NCI-H1694 treated with DMSO at 0.1 percent for 48 hours (cell line): ENCODE results near the gene RAET1G.
"Not testable (repeated sequence)": the region's sequence is repeated elsewhere in the genome, so short reads cannot be mapped to it uniquely, and the experiment has no call there.

Source experiments
- DNase-seq: peaks from one replicate; lab custom pipeline; 2025; lab: John Stamatoyannopoulos, UW

The RAET1G gene

DNA sequence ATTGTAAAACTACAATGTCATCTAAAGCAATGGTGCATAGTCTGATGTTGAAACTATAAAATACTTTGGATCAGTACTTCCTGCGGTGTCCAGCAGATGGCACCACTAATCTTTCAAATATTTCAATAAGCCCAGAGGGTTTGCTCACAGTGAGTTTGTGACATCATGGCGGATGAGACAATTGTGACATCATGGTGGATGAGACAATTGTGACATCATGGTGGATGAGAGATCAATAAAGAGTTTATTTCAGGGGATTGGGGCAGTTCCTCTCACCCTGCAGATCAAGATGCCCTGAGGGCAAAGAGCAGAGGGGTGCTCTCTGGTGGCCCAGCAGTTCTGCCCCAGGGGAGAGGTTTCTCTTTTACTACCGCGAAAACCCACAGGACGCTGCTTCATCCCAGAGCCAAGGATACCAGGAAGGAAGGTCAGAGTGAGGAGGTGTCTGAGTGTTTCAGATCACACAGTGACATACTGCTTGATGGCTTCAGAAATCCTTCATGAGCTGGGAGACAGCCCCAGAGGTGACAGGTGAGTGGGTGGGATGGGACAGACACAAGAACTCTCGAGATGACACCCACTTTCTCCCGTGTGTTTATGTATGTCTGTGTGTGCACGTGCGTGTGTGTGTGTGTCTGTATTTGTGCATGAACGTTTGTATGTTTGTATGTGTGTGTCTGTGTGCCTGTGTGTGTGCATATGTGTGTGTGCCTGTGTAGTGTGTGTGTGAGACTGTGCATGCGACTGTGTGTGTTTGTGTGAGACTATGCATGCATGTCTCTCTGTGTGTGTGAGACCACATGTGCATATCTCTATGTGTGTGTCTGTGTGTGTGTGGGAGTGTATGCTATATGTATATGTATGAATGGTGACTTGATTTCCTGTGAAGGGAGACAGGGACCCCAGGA lies 11.6 kb upstream of the RAET1G start:
- peak; percentile 30 for DNase-seq

DNA sequence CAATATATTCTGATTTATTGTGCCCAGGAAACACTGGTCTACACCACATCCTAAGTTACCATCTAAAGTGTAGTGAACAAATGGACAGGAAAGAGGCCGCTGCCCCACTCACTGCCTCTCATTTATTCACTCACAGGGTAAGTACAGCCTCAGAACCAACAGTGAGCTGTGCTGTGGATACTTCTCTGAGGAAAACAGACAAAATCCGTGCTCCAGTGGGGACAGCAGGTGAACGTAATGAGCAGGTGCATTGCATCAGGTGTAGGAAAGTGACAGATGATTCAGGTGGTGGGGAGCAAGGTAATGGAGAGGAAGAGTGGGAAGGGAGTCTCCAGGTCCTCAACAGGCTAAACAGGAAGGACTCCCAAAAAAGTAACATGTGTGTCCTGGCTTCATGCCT lies 10.5 kb upstream of the RAET1G start:
- DNase-seq = no peak

DNA sequence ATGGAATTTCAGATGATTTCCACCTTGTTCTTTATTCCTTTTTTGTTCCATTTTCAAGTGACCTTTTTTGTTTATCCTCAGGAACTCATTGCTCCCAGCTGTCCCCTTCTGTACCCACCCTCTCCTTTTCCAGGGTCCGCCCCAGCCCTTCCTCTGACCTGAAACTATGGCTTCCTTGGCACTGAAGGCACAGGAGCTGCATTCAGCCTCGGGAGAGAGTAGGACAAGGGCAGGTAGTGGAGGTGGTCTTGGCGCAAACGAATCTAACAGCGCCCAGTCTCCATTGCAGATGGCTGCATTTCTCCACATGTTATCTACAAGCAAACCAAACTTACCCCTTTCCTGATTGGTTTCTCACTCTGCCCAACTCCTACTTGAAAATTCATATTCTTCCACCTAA lies 10.1 kb upstream of the RAET1G start:
- DNase-seq = no peak

DNA sequence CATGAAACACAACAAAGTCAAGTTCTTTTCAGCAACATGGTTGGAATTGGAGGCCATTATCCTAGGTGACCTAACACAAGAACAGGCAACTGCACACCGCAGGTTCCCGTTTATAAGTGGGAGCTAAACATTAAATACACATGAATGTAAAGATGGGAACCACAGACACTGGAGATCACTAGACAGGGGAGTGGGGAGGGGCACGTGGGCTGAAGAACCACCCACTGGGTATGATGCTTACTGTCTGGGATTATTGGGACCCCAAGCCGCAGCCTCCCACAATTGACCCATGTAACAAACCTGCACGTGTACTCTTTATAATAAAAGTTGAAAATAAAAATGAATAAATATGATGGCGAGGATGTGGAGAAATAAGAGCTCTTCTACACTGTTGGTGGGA lies 8.6 kb upstream of the RAET1G start:
- no peak for DNase-seq

DNA sequence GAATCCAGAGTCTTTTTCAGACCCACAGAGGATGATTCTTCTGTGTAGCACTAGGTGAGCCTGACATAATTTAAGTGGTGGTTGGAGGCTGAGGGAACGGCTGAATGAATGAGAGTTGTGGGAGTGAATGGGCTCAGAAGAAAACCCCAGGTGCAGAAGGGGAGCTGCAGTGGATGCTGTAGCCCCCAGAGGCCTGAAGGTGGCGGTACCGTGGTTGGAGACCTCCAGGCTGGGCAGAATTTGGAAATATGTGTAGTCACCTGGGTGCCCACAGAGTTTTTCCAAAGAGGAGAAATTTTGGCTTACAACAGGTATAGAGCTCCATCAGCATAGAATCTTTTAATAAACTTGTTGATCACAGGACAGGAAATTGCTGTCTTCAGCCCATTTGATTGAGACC lies 6.5 kb upstream of the RAET1G start:
- no peak for DNase-seq

DNA sequence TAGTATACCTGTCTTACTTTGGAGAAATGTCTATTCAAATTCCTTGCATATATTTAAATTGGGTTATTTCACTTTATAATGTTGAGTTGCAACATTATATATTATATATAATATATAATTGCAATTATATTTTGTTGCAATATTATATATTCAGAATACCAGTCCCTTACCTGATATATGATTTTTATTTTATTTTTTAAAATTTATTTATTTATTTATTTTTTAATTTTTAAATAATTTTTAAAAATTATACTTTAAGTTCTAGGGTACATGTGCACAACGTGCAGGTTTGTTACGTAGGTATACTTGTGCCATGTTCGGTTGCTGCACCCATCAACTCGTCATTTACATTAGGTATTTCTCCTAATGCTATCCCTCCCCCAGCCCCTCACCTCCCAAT lies 4.1 kb upstream of the RAET1G start:
- not testable (repeated sequence) for DNase-seq

DNA sequence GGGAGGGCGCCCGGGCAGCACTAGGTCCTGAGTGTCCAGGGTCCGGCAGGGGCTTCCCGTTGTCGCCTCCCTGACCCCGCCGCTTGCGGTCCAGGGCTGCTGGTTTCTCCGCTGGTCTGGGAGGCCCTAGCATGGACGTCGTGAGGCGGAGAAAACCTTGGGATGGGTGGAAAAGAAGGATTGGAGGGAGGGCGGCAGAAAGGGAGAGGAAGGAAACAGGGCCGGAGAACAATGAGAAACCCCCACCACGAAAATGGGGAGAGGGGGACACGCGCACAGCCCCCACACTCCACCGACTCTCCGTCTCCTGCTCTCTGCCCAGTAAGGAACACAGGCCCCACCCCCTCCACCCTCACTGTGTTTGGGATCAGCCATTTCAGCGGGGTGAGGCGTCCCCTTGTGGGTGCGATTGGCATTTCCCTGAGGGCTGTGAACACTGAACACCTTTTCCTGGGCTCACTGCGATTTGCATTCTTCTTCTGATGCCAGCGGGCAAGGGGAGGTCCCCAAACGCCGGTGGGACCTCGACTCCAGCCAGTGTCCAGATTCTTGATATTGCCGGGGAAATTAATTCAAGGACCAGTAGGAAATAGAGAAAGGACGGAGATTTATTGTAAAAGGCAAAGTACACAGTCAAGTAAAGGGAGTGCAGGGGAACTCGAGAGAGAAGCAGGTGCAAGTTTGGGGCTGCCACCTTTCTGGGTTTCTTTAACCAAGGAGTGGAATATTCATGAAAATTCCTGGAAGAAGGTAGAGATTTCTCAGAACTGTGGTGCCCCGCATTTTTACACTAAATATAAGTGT lies 3.3 kb upstream of the RAET1G start:
- DNase-seq = peak; percentile 50

DNA sequence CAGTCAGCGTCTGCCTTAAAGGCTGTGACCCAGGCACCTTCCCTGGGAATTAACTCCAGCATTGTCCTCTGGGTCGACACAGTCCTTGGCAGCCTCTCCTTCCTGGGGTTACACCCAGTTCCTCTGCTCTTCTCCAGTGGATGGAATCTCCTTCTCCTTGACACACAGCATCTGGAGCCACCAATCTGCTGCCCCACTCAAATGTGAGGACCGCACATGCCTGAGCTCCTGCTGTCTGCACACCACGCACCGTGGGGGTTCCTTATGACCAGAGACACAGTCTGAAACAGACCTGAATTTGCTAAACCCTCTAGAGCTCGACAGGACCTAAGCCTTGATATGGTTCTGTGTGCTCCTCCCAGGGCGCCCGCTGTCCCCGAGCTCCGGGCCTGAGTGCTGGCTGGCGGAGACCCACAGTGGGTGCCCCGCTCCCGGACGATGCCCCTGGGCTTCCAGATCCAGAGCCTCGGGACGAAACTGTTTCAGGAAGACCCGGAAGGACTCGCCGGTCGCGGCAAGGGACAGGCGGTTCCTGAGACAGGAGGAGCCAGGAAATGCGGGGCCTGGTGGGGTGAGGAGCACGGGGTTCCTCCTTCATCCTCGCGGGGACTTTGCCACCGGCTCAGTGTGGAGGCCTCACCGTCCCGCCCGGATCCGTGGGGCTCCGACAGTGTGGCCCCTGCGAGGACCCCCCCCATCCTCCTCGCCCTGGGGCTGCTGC lies 2.5 kb upstream of the RAET1G start:
- DNase-seq = no peak

DNA sequence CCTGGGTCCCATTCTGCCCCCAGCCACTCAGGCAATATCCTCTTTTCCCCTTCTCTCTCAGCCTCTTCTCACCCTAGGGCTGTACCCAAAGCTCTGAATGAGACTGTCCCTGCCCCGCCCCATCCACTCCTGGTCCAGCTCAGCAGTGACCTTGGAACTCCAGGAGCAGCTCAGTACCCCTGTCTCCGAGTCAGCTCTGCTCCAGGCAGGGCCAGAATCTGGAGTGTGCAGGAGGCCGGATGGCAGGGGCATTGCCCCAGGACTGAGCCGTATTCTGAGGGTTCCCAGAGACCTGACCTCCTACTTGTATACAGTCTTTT lies 2.0 kb upstream of the RAET1G start:
- no peak for DNase-seq

DNA sequence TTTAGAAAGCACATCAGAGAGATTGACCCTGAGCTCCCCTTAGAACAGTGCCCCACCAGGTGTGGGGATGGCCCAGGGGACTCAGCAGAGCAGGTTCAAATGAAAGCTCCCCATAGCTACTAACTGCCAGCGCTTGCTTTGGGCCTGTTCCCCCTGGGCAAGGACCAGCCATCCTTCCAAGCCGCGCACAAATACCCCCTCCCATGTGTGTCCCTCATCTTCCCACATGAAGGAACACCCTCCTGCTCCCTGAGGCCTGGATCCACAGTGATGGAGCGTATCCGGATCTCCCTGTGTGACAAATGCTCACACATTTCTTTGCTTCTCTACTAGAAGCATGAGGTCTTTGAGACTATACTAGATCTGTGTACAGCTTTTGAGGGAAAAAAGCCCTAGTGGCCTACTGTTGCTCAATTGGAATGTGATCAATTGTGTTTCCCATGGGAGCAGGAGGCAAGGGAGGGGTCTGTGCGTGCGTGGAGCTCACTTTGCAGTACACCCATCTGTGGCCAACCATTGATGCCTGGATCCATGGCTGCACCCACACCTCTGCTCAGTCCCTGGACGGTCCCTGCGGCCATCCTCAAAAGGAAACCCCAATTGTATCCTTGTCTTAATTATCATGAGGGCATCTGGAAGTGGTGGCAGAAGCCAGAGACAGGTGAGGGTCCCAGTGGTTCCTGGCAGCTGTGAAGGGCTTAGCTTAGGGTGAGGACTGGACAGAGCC lies 1.4 kb upstream of the RAET1G start:
- no peak for DNase-seq

DNA sequence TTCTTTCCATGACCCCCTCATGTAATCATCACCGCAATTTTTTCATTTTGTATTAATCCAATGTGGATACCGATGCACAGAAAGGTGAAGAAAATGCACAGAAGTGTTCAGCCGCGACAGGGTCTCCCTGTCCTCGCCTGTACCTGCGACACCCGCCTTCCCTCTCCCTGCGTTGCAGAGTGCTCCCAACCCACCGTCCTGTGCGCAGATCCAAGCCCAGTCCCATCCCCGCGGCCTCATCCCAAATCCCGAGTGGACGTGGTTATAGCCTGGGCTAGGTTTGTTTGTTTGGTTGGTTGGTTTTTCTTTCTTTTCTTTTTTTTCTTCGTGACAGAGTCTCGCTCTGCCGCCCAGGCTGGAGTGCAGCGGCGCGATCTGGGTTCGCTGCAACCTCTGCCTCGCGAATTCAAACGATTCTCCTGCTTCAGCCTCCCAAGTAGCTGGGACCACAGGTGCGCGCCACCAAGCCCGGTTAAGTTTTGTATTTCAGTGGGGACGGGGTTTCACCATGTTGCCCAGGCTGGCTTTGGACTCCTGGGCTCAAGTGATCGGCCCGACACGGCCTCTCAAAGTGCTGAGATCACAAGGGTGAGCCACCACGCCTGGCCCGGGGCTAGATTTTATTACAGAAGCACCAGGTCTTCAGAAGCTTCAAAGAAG lies 536 bp upstream of the RAET1G start:
- DNase-seq = no peak

DNA sequence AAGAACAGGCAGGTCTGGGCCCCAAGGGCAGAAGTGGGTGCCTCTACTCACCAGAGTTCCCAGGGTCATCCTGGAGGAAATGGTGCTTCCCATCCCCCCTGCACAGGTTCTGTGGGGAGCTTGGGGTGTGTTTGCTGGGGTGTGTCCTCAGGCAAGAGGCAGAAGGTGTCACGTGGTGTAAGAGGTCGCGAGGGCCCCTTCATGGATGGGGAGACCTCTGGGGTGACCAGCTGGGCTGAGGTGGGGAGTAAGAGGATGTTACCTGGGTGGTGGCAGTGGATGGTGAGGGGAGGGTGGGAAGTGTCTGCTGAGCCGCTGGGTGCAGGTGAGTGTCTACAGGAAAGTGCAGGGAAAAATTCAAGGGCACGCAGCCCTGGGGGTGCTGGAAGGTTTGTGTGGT lies 830 bp downstream of the RAET1G start:
- not testable (repeated sequence) for DNase-seq

DNA sequence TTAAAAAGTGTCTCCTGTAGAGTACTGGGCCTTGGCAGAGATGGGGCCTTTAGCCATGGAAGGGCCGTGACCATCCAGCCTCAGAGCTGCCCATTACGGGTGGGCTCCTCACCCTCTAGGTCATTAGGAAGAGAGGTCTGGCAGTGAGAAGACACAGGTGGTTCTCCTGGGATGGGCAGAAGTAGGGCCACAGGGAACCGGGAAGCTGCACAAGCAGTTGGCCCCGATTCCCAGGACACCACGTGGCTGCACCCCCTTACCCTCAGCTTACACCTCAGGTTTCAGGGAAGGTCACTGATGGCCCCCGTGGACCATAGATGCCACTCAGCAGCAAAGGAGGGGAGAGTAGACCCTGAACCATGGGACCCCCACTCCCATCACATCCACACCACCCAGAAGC lies 1.6 kb downstream of the RAET1G start:
- DNase-seq = no peak

DNA sequence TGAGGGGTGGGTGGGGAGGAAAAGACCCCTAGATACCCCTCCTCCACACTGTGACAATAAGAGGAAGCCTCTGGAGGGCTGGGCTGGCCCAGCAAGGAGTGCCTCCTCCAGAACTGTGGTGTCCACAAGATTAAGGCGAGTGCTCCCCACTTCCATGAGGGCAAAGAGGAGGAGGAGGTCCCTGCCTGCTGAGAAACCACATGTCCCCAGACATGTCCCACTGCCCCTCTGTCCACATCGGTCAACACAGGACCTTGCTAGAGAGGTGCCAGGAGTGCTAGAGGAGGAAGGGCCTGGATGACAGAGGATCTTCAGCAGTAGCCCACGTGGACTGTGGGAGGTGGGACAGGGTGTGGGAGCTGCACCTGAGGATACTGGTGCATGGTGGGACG lies 3.1 kb downstream of the RAET1G start:
- no peak for DNase-seq

DNA sequence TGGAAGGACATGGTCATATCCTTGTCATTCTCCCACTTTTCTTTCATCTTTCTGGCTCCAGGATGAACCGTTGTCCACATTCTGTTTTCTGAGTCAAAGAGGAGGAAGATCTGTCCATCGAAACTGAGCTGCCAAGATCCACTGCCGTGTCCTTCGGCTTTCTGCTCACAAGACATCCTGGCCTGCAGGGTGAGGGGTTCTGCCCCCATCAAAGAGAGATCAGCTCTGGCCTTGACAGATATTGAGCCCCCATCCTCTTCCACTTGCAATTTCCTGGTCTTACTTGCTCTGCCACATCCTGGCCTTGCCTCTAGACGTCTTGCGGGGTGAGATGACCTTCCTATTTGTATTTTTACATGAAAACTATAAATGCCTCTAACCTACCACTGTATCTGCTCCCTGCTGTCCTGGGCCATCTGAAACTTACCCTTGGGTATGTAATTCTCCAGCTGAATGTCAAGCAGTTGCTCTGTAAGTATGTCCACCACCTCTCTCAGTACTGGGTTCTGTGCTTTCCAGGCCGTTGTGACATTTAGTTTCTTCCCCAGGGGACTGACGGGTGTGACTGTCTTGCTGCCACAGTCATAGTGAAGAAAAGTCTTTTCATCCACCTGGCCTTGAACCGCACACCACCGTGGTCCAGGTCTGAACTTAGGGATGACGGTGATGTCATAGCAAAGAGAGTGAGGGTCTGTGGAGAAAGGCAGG lies 3.6 kb downstream of the RAET1G start:
- not testable (repeated sequence) for DNase-seq

DNA sequence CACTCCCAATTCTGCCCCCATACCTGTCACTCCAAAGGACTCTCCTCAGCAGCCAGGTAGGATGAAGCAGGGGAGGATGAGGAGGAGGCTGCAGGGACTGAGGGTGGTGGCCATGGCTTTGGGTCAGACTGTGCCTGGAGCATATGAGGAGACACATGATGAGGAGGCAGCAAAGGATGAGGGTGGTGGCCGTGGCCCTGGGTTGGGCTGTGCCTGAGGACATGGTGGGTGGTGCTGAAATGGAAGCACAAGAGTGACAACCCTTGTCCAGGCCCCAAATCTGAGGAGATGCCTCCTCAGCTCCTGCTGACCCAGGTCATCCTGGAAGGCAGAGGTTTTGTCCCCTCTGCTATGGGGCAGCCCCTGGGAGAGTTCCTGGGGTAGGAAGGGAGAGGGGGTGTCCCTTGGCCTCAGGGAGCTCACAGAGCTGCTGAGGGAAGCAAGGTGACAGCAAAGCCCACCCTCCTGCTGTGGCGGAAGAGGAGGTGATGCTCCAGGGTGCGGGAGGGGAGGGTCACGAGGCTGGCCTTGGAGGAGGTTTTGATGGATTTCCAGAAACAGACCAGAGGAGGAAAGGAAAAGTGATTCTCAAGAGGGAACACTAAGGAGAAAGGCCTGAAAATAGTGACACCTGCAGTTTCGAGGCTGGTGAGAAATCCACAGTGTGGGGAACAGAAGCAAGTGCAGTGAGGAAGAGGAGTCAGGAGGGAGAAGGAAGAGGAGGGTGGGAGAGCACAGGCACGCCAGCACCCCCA lies 4.6 kb downstream of the RAET1G start:
- no peak for DNase-seq

DNA sequence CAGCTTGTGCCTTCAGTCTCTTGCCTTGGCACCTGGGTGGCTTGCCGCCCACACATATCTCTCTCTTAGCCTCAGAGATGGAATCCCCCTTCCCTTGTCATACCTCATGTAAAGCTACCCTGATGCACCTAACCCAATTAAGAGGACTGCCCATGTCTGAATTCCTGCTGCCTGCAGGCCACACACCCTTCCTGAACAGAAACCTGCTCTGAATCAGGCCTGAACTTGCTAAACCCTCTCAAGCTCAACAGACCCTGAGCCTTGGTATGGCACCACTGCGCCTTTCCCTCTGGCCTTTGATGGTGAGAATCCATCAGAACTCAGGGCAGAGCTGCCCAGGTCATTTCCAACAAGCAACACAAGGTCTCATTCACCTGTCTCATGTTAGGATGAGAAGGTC lies 5.2 kb downstream of the RAET1G start:
- DNase-seq = no peak

DNA sequence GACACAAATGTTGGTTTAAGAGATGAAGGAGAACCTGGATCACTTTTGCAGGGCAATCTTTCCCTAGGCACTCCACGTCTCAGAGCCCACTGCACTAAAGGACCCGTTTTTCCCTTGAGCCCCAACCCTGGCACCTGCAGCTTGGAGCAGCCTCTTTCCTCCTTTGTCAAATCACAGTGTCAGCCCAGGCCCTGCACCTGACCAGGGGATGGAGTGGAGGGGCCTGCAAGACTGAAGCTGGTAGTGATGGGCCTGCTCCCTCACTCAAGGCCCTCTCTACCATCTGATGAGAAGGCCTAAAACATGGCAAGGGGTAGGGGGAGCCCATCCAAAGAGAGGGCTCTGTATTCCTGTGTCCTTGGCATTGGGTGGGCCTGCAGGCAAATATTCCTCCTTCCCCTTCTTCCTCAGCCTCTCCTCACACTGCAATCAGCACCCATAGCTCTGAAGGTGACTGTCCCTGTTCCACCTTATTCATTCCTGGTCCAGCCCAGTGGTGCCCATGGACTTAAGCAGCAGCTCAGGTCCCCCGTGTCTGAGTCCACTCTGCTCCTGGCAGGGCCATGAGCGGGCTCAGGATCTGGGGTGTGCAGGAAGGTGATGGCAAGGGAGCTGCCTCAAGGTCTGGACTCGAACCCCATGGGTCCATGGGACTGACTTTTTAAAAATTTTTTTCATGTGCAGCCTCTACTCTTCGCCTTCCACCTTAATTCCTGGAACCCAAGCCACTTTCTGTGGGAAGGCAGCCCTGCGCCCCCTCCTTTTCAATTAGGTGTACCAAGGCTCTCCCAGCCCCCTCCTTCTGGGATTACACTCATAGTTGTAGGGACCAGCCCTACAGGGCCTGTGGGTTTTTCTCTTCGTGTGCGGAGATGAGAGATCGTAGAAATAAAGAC lies 6.7 kb downstream of the RAET1G start:
- DNase-seq = no peak
